ENCODE results near the gene WWC2.

WWC2 gene

GRCh38 chr4:183124865-183125264 lies 25.8 kb downstream of the WWC2 start:
- Histone ChIP-seq H3K27ac (no peak overlapping the region), H3K36me3 (no peaks in the 10 kb centered on the region), H3K4me3 (no peak overlapping the region), H3K27me3 (no peaks in the 10 kb centered on the region), H3K9me3 (no peaks in the 10 kb centered on the region), H3K4me1 (peaks cover 0 to 33% (median 9%) of the 10 kb centered on the region in 4 donors)
- no peak for DNase-seq
- TF ChIP-seq, protein P1, sequence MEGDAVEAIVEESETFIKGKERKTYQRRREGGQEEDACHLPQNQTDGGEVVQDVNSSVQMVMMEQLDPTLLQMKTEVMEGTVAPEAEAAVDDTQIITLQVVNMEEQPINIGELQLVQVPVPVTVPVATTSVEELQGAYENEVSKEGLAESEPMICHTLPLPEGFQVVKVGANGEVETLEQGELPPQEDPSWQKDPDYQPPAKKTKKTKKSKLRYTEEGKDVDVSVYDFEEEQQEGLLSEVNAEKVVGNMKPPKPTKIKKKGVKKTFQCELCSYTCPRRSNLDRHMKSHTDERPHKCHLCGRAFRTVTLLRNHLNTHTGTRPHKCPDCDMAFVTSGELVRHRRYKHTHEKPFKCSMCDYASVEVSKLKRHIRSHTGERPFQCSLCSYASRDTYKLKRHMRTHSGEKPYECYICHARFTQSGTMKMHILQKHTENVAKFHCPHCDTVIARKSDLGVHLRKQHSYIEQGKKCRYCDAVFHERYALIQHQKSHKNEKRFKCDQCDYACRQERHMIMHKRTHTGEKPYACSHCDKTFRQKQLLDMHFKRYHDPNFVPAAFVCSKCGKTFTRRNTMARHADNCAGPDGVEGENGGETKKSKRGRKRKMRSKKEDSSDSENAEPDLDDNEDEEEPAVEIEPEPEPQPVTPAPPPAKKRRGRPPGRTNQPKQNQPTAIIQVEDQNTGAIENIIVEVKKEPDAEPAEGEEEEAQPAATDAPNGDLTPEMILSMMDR (IDR thresholded peaks at IDR 0.05), result no peak
- intact Hi-C loops (cut with DNase I; ENCODE audit: low total_unique reads), result no loop called here

DNA sequence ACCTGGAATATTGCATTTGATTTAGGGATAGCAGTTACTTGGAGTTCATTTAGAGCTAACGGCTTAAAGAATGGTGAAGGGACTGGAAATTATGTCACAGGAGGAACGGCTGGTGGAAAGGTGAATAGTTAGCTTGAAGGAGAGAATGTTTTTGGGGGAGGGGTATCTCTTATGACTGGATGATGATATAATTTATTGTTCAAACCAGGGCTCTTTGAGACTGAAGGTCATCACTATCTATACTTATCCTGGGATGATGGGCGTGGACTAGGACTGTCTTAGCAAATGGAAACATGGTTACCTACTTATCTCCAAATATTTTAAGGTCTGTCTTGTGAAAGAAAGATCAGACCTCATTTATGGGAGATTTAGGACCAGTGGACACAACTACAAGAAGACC lies 30.1 kb downstream of the WWC2 start:
- Histone ChIP-seq H3K4me1 (peaks cover 0 to 40% (median 8%) of the 10 kb centered on the region in 4 donors), H3K27me3 (no peaks in the 10 kb centered on the region), H3K4me3 (no peak overlapping the region), H3K9me3 (no peaks in the 10 kb centered on the region), H3K27ac (no peak overlapping the region), H3K36me3 (no peaks in the 10 kb centered on the region)
- no peak for DNase-seq
- intact Hi-C loops (cut with DNase I; ENCODE audit: low total_unique reads), result no loop called here
- TF ChIP-seq, protein P1 (IDR thresholded peaks at IDR 0.05), result no peak

- Histone ChIP-seq H3K4me1 (peaks cover 0 to 34% (median 6%) of the 10 kb centered on the region in 4 donors), H3K27me3 (no peaks in the 10 kb centered on the region), H3K4me3 (no peak overlapping the region), H3K9me3 (no peaks in the 10 kb centered on the region), H3K36me3 (no peaks in the 10 kb centered on the region), H3K27ac (no peak overlapping the region)
- no peak for DNase-seq
- intact Hi-C loops (cut with DNase I; ENCODE audit: low total_unique reads), result no loop called here
- TF ChIP-seq, protein P1 (IDR thresholded peaks at IDR 0.05), result no peak
Measured at GRCh38 chr4:183129675-183130074, 30.6 kb downstream of the WWC2 start.

GRCh38 chr4:183130328-183131155 lies 31.5 kb downstream of the WWC2 start:
- DNase-seq, result no peak
- no peak overlapping the region for H3K27ac ChIP-seq
- peaks cover 0 to 25% (median 4%) of the 10 kb centered on the region in 4 donors for H3K4me1 ChIP-seq
- no peak overlapping the region for H3K4me3 ChIP-seq
- no peaks in the 10 kb centered on the region for H3K27me3 ChIP-seq
- intact Hi-C loops (cut with DNase I; ENCODE audit: low total_unique reads), result no loop called here
- no peaks in the 10 kb centered on the region for H3K36me3 ChIP-seq
- TF ChIP-seq, protein P1 (IDR thresholded peaks at IDR 0.05), result no peak
- no peaks in the 10 kb centered on the region for H3K9me3 ChIP-seq

DNA sequence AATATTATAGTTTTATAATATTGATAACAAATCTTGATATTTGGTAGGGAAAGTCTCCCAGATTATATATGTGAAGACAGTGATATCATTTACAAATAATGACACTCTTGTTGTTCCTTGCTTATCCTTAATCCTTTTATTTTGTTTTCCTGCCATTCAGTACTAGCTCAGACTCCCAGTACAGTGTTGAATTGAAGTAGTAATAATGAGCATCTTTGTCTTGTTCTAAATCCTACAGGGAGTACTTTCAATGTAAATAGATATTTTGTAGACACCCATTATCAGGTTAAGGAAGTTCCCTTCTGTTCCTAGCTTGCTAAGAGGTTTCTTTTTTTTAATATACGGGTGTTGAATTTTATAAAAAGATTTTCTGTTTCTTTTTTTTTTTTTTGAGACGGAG lies 33.0 kb downstream of the WWC2 start:
- Histone ChIP-seq H3K4me3 (no peak overlapping the region), H3K36me3 (no peaks in the 10 kb centered on the region), H3K4me1 (peaks cover 0 to 17% (median 0%) of the 10 kb centered on the region in 4 donors), H3K9me3 (no peaks in the 10 kb centered on the region), H3K27ac (no peak overlapping the region), H3K27me3 (no peaks in the 10 kb centered on the region)
- no peak for DNase-seq
- TF ChIP-seq, protein P1 (IDR thresholded peaks at IDR 0.05), result no peak
- intact Hi-C loops (cut with DNase I; ENCODE audit: low total_unique reads), result no loop called here
